Suprapubic skin (tissue), 3 donors: Measurements from ENCODE around the gene HECW1.
"Not testable (repeated sequence)": the region's sequence is repeated elsewhere in the genome, so short reads cannot be mapped to it uniquely, and the experiment has no call there.

Experiments
- CTCF ChIP-seq, 2 donors: fragments of 200-600 bp in 1 of 2; fragments of 450-650 bp in 1 of 2; sonication (generic) in 1 of 2; IDR thresholded peaks; one replicate each; pipeline ENCODE4 v1.5.1; 2016 to 2019; ENCODE audit warnings: antibody characterized with exemption in 2 of 2, mild to moderate bottlenecking in 1 of 2, moderate library complexity in 1 of 2
- EP300 ChIP-seq: sonication (generic); formaldehyde crosslinking; IDR thresholded peaks from one replicate; pipeline ENCODE4 v1.6.1; 2017; ENCODE audit warnings: antibody characterized with exemption
- POLR2A ChIP-seq, 2 donors: fragments of 450-650 bp; IDR thresholded peaks; one replicate each; pipeline ENCODE4 v1.6.1; 2017; ENCODE audit warnings: antibody characterized with exemption in 2 of 2, mild to moderate bottlenecking in 2 of 2, moderate library complexity in 2 of 2

- not testable (repeated sequence) for TF ChIP-seq CTCF (IDR thresholded peaks at IDR 0.05); POLR2A (IDR thresholded peaks at IDR 0.05); EP300
Measured at GRCh38 chr7:43345696-43346095, 233.2 kb downstream of the HECW1 start.
